Fibroblast of mammary gland (primary cell): Measurements from ENCODE around the gene SLC6A19.

ENCODE experiments used
- DNase-seq: peaks from one replicate; pipeline ENCODE4 v3.0.0-alpha.2; 2010; ENCODE audit warnings: low read depth
- H3K4me3 ChIP-seq: 2 replicates; pipeline ENCODE4 v1.5.1; 2011; ENCODE audit warnings: low read depth, mild to moderate bottlenecking, low read length, moderate library complexity; ENCODE audit not compliant: control insufficient read depth
- CTCF ChIP-seq: conservative IDR thresholded peaks from 2 replicates; pipeline ENCODE4 v1.5.1; 2011; ENCODE audit warnings: low read depth, low read length, inconsistent platforms; ENCODE audit not compliant: control insufficient read depth, insufficient read depth

Gene SLC6A19

GRCh38 chr5:1205255-1206180, 4.1 kb downstream of the SLC6A19 start:
- no peak for DNase-seq
- TF ChIP-seq CTCF, result no peak
- no peak overlapping the region for H3K4me3 ChIP-seq

GRCh38 chr5:1206521-1207412, 5.4 kb downstream of the SLC6A19 start:
- TF ChIP-seq CTCF, result no peak
- H3K4me3 ChIP-seq, result no peak overlapping the region
- DNase-seq, result no peak

GRCh38 chr5:1207555-1207954, 6.2 kb downstream of the SLC6A19 start:
- H3K4me3 ChIP-seq, result no peak overlapping the region
- no peak for DNase-seq
- TF ChIP-seq CTCF, result no peak

GRCh38 chr5:1208221-1208742, 6.9 kb downstream of the SLC6A19 start:
- no peak overlapping the region for H3K4me3 ChIP-seq
- no peak for TF ChIP-seq CTCF
- no peak for DNase-seq

- H3K4me3 ChIP-seq, result no peak overlapping the region
- peak; percentile 42 for TF ChIP-seq CTCF
- DNase-seq, result peak; percentile 12
Observed at GRCh38 chr5:1208743-1209488, 7.5 kb downstream of the SLC6A19 start.

GRCh38 chr5:1209489-1209852, 8.1 kb downstream of the SLC6A19 start:
- TF ChIP-seq CTCF, result no peak

More at GRCh38 chr5:1209489-1209852, 8.1 kb downstream of the SLC6A19 start:
- DNase-seq, result no peak
- H3K4me3 ChIP-seq, result no peak overlapping the region
